Measurements from ENCODE around the gene RGS19. TPM values are rescaled to one million over a fixed set of nuclear protein-coding genes. Genes with fewer than 3 reads are reported as not detected.

RGS19 gene
- total RNA-seq, 1 experiment from 2014 or later = 43.2 TPM

DNA sequence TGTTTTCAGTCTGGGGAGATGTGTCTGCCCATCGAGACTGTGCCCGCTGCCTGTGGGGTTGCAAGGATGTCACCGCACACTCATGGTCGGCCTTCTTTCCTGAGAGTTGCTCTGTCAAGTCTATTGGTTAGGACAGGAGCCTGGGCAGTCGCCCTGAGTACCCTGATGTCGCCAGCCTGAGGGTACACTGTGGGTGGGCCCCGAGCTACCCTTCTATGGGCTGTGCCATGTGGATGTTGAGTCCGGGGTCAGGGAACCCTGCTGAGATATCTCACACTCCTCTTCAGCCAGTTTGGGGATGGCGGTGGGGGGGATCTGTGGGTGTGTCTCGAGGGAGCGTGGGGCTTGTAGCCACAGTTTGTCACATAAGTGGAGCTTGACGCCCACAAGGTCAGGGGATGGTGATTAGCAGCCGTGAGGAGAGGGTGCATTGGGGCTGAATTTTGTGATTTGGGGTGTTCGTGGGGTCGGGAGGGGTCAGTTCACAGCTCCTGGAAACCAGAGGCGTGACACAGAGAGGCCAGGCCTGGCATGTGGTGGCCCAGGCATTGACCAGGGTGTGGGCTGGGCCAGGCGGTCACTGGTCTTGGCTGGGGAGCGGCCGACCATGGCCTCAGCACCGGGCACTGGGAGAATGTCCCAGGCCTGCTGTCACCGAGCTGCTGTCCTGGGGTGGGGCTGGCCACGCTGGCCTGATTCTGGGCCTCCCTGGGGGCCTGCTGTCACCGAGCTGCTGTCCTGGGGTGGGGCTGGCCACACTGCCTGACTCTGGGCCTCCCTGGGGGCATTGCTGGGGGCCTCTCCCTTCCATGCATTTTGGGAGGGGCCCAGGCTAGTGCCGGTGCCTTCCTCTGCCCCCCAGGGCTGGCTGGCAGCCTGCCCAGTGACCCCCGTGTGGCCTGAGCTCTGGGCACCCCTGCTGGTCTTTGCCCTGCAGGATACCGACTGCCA, 29.7 kb upstream of the RGS19 start:
- no peaks in the 10 kb centered on the region for H3K79me2 ChIP-seq (ENCODE audit: low read length)
- no peaks in the 10 kb centered on the region for H3F3A ChIP-seq (ENCODE audit: low read length, unreplicated experiment)
- DNase-seq = no peak
- ChIA-PET POLR2A (ENCODE audit: unreplicated experiment) (no interaction called here), CTCF (no interaction called here)
- TF ChIP-seq EZH2 (IDR thresholded peaks at IDR 0.05; ENCODE audit: low read length, unreplicated experiment) (no peak), EZH2phosphoT487 (IDR thresholded peaks at IDR 0.05; ENCODE audit: borderline replicate concordance, low read length) (no peak)
- TF ChIP-seq, protein P1, sequence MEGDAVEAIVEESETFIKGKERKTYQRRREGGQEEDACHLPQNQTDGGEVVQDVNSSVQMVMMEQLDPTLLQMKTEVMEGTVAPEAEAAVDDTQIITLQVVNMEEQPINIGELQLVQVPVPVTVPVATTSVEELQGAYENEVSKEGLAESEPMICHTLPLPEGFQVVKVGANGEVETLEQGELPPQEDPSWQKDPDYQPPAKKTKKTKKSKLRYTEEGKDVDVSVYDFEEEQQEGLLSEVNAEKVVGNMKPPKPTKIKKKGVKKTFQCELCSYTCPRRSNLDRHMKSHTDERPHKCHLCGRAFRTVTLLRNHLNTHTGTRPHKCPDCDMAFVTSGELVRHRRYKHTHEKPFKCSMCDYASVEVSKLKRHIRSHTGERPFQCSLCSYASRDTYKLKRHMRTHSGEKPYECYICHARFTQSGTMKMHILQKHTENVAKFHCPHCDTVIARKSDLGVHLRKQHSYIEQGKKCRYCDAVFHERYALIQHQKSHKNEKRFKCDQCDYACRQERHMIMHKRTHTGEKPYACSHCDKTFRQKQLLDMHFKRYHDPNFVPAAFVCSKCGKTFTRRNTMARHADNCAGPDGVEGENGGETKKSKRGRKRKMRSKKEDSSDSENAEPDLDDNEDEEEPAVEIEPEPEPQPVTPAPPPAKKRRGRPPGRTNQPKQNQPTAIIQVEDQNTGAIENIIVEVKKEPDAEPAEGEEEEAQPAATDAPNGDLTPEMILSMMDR (conservative IDR thresholded peaks at IDR 0.05; ENCODE audit: low read depth, low read length) = no peak
- no peaks in the 10 kb centered on the region for H3K4me1 ChIP-seq (ENCODE audit: insufficient read depth, low read length)
- H3K27ac ChIP-seq (ENCODE audit: low read length) = no peak overlapping the region
- no peaks in the 10 kb centered on the region for H3K9me3 ChIP-seq (ENCODE audit: low read length)
- H4K20me1 ChIP-seq (ENCODE audit: low read length) = no peaks in the 10 kb centered on the region
- intact Hi-C loops (cut with micrococcal nuclease) = no loop called here
- H3K4me3 ChIP-seq (ENCODE audit: low read length) = no peak overlapping the region
- no peaks in the 10 kb centered on the region for H3K27me3 ChIP-seq (ENCODE audit: low read length)
- H3K9me2 ChIP-seq (replicated peaks; ENCODE audit: low read length) = no peaks in the 10 kb centered on the region
- no TSS peak for BruUV-seq (replicated peaks)
- ATAC-seq = no peak
- no peak overlapping the region for H3K9ac ChIP-seq (ENCODE audit: low read length)
- no peak overlapping the region for H3K4me2 ChIP-seq (ENCODE audit: low read length)
- H3K36me3 ChIP-seq (ENCODE audit: low read depth, low read length) = no peaks in the 10 kb centered on the region
- H2AFZ ChIP-seq (ENCODE audit: low read length) = no peak overlapping the region

- Histone ChIP-seq H3K27ac (ENCODE audit: low read length) (no peak overlapping the region), H3F3A (ENCODE audit: low read length, unreplicated experiment) (no peaks in the 10 kb centered on the region), H3K4me3 (ENCODE audit: low read length) (no peak overlapping the region), H3K4me2 (ENCODE audit: low read length) (no peak overlapping the region), H4K20me1 (ENCODE audit: low read length) (no peaks in the 10 kb centered on the region), H3K36me3 (ENCODE audit: low read depth, low read length) (no peaks in the 10 kb centered on the region), H3K4me1 (ENCODE audit: insufficient read depth, low read length) (no peaks in the 10 kb centered on the region), H3K9ac (ENCODE audit: low read length) (no peak overlapping the region), H3K79me2 (ENCODE audit: low read length) (no peaks in the 10 kb centered on the region), H3K9me3 (ENCODE audit: low read length) (no peaks in the 10 kb centered on the region), H3K9me2 (replicated peaks; ENCODE audit: low read length) (no peaks in the 10 kb centered on the region), H2AFZ (ENCODE audit: low read length) (no peak overlapping the region), H3K27me3 (ENCODE audit: low read length) (no peaks in the 10 kb centered on the region)
- intact Hi-C loops (cut with micrococcal nuclease) = no loop called here
- BruUV-seq (replicated peaks) = no TSS peak
- DNase-seq (no peak), ATAC-seq (no peak)
- TF ChIP-seq EZH2phosphoT487 (IDR thresholded peaks at IDR 0.05; ENCODE audit: borderline replicate concordance, low read length) (no peak), EZH2 (IDR thresholded peaks at IDR 0.05; ENCODE audit: low read length, unreplicated experiment) (no peak)
- TF ChIP-seq, protein P1 (conservative IDR thresholded peaks at IDR 0.05; ENCODE audit: low read depth, low read length) = no peak
- POLR2A ChIA-PET (ENCODE audit: unreplicated experiment) = no interaction called here
- CTCF ChIA-PET = no interaction called here
Observed at GRCh38 chr20:64107736-64108457, 28.6 kb upstream of the RGS19 start.

All from PC-3 (cell line).